ENCODE data around the gene FATE1. TPM values are rescaled to one million over a fixed set of nuclear protein-coding genes. Genes with fewer than 3 reads are reported as not detected.

The FATE1 gene
- total RNA-seq, 6 experiments from 2014 or later: not detected

- no peaks in the 10 kb centered on the region for H3K36me3 ChIP-seq
- ATAC-seq (no peak), DNase-seq (no peak)
- no peak overlapping the region for H3K27ac ChIP-seq
- no peaks in the 10 kb centered on the region for H3K4me1 ChIP-seq
- no peak overlapping the region for H3K4me3 ChIP-seq
- intact Hi-C loops (cut with DNase I): no loop called here
- WGBS (ENCODE audit: insufficient coverage, low coverage, low lambda C conversion rate, missing lambda C conversion rate): 40% methylated on average over 1 of the region's 2 CpGs
- TF ChIP-seq CTCF (IDR thresholded peaks at IDR 0.05): no peak
- TF ChIP-seq POLR2A (IDR thresholded peaks at IDR 0.05): no peak
- H3K9me3 ChIP-seq: no peaks in the 10 kb centered on the region
- peaks cover 0 to 7% of the 10 kb centered on the region in 2 donors for H3K27me3 ChIP-seq
Measured at GRCh38 chrX:151765026-151765425, 49.2 kb downstream of the FATE1 start.

GRCh38 chrX:151771726-151772125, 55.9 kb downstream of the FATE1 start:
- WGBS (ENCODE audit: insufficient coverage, low coverage, low lambda C conversion rate, missing lambda C conversion rate): 67% methylated on average over 3 of the region's 3 CpGs

More at GRCh38 chrX:151771726-151772125, 55.9 kb downstream of the FATE1 start:
- H3K9me3 ChIP-seq: no peaks in the 10 kb centered on the region
- no peaks in the 10 kb centered on the region for H3K4me1 ChIP-seq
- no peak overlapping the region for H3K4me3 ChIP-seq
- ATAC-seq (no peak), DNase-seq (no peak)
- intact Hi-C loops (cut with DNase I): no loop called here
- H3K27me3 ChIP-seq: no peaks in the 10 kb centered on the region
- no peak overlapping the region for H3K27ac ChIP-seq
- no peaks in the 10 kb centered on the region for H3K36me3 ChIP-seq
- no peak for TF ChIP-seq CTCF (IDR thresholded peaks at IDR 0.05)
- TF ChIP-seq POLR2A (IDR thresholded peaks at IDR 0.05): no peak

Other genes with a start within 250 kb of the FATE1 start
- gene PASD1, start 152.4 kb upstream of the FATE1 start, total RNA-seq: not detected
- gene PRRG3, start 20.6 kb upstream of the FATE1 start, total RNA-seq: under 1 TPM in 3 of 6 experiments, not detected in 3; 0.02 to 0.30 (median 0.07) TPM
- not detected for gene CNGA2, start 18.7 kb downstream of the FATE1 start, total RNA-seq
- gene MAGEA4, start 196.9 kb downstream of the FATE1 start, total RNA-seq: not detected

Measured in right lobe of liver (tissue), 6 donors.